Activated CD4-positive, alpha-beta T cell treated with anti-CD3 and anti-CD28 coated beads, Interleukin-2, amount 10 ng/mL, durations not matched to agents 24 days and 14 days (primary cell): ENCODE measurements around the gene BUB3. TPM values are rescaled to one million over a fixed set of nuclear protein-coding genes. Genes with fewer than 3 reads are reported as not detected.

ENCODE experiments used
- DNase-seq: peaks from one replicate; pipeline ENCODE4 v3.0.0; 2022
- H3K27ac Mint-ChIP-seq: one replicate; pipeline ENCODE4 v1.8.0; 2022; ENCODE audit warnings: mild to moderate bottlenecking, mixed read lengths
- H3K27me3 Mint-ChIP-seq: one replicate; pipeline ENCODE4 v1.8.0; 2022; ENCODE audit warnings: mixed read lengths
- H3K36me3 Mint-ChIP-seq: one replicate; pipeline ENCODE4 v1.8.0; 2022; ENCODE audit warnings: low read depth, mild to moderate bottlenecking, mixed read lengths
- H3K4me1 Mint-ChIP-seq: one replicate; pipeline ENCODE4 v1.8.0; 2021; ENCODE audit warnings: mixed read lengths
- H3K4me3 Mint-ChIP-seq: one replicate; pipeline ENCODE4 v1.8.0; 2022; ENCODE audit warnings: mild to moderate bottlenecking, moderate library complexity, mixed read lengths
- H3K9me3 Mint-ChIP-seq: one replicate; pipeline ENCODE4 v1.8.0; 2021; ENCODE audit warnings: mixed read lengths
- intact Hi-C: fragments of 100-400 bp; cut with micrococcal nuclease; formaldehyde crosslinking; loops from one replicate; pipeline ENCODE4 v1.15.1; 2023
- total RNA-seq: library from RNA; stranded (reverse); gene quantifications from 2 replicates; pipeline ENCODE4 v1.2.3, GENCODE V29; 2022

Gene BUB3
- total RNA-seq, 1 donor from 2014 or later = 193 TPM

- H3K4me3 Mint-ChIP-seq = peak overlapping the region; percentile 58
- H3K4me1 Mint-ChIP-seq = peaks cover 13% of the 10 kb centered on the region
- no peak for DNase-seq
- peaks cover 2% of the 10 kb centered on the region for H3K36me3 Mint-ChIP-seq
- H3K9me3 Mint-ChIP-seq = no peaks in the 10 kb centered on the region
- H3K27me3 Mint-ChIP-seq = peaks cover 74% of the 10 kb centered on the region
- H3K27ac Mint-ChIP-seq = peak overlapping the region; percentile 56
- intact Hi-C loops = no loop called here
These were observed 17.9 kb upstream of the BUB3 start for GRCh38 chr10:123136221-123136805.

DNA sequence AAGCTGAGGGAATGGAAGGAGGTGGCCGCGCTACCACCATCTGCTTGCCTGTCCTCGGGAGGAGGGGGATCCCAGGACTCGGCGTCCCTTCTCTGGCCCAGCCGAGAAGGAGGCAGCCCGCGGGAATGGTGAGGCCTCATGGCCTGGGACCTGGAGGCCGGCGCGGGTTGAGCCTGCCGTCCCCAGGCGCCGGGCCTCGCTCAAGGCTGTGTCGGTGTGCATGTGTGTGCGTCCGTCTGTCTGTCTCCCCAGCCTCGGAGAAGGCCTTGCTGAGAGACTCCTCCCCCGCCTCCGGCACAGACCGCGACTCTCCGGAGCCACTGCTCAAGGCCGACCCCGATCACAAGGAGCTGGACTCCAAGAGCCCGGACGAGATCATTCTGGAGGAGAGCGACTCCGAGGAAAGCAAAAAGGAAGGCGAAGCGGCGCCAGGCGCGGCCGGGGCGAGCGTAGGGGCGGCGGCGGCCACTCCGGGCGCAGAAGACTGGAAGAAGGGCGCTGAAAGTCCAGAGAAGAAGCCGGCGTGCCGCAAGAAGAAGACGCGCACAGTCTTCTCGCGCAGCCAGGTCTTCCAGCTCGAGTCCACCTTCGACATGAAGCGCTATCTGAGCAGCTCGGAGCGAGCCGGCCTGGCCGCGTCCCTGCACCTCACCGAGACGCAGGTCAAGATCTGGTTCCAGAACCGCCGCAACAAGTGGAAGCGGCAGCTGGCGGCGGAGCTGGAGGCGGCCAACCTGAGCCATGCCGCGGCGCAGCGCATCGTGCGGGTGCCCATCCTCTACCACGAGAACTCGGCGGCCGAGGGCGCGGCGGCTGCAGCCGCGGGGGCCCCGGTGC is 17.2 kb upstream of the BUB3 start:
- Mint-ChIP-seq H3K36me3 (peaks cover 5% of the 10 kb centered on the region), H3K4me1 (peaks cover 13% of the 10 kb centered on the region), H3K27me3 (peaks cover 75% of the 10 kb centered on the region), H3K9me3 (no peaks in the 10 kb centered on the region), H3K4me3 (peak overlapping the region; percentile 75), H3K27ac (peak overlapping the region; percentile 90)
- DNase-seq = peak; percentile 71
- intact Hi-C loops = no loop called here

DNA sequence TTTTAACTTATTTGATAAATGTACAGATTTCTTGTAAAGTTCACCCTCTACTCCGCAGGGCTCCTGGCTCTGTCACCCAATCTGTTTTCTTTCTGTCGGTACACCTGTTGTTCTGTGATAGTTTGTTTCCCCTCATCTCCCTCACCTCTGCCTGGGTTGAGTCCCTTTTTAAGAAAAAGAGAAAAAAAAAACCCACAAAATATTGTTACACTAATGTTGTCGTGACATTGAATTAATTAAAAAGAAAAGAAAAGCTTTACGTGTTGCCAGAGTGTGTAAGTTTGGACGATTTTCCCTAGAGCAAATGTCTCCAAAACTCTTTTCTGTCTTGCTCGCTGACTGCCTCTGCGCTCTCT is 15.1 kb upstream of the BUB3 start:
- no peak for DNase-seq
- H3K9me3 Mint-ChIP-seq = peaks cover 4% of the 10 kb centered on the region
- intact Hi-C loops = loop anchor here (1.0 kb wide), 1 partner anchor 9 kb away; the partner anchor contains the start of gene HMX2
- peaks cover 5% of the 10 kb centered on the region for H3K36me3 Mint-ChIP-seq
- no peak overlapping the region for H3K4me3 Mint-ChIP-seq
- H3K27me3 Mint-ChIP-seq = peaks cover 70% of the 10 kb centered on the region
- peak overlapping the region; percentile 66 for H3K27ac Mint-ChIP-seq
- peaks cover 6% of the 10 kb centered on the region for H3K4me1 Mint-ChIP-seq

- peak overlapping the region; percentile 66 for H3K27ac Mint-ChIP-seq
- peaks cover 6% of the 10 kb centered on the region for H3K9me3 Mint-ChIP-seq
- H3K36me3 Mint-ChIP-seq = peaks cover 5% of the 10 kb centered on the region
- no peak for DNase-seq
- intact Hi-C loops = loop anchor here (1.0 kb wide), 1 partner anchor 9 kb away; the partner anchor contains the start of gene HMX2
- peaks cover 7% of the 10 kb centered on the region for H3K4me1 Mint-ChIP-seq
- H3K27me3 Mint-ChIP-seq = peaks cover 70% of the 10 kb centered on the region
- no peak overlapping the region for H3K4me3 Mint-ChIP-seq
These were observed 14.6 kb upstream of the BUB3 start for GRCh38 chr10:123139521-123140163.

- peaks cover 14% of the 10 kb centered on the region for H3K4me1 Mint-ChIP-seq
- peak overlapping the region; percentile 37 for H3K27ac Mint-ChIP-seq
- intact Hi-C loops = no loop called here
- peaks cover 6% of the 10 kb centered on the region for H3K36me3 Mint-ChIP-seq
- H3K4me3 Mint-ChIP-seq = peak overlapping the region; percentile 28
- peaks cover 78% of the 10 kb centered on the region for H3K27me3 Mint-ChIP-seq
- peaks cover 6% of the 10 kb centered on the region for H3K9me3 Mint-ChIP-seq
- DNase-seq = peak; percentile 67
These were observed 13.8 kb upstream of the BUB3 start for GRCh38 chr10:123140164-123140982.

DNA sequence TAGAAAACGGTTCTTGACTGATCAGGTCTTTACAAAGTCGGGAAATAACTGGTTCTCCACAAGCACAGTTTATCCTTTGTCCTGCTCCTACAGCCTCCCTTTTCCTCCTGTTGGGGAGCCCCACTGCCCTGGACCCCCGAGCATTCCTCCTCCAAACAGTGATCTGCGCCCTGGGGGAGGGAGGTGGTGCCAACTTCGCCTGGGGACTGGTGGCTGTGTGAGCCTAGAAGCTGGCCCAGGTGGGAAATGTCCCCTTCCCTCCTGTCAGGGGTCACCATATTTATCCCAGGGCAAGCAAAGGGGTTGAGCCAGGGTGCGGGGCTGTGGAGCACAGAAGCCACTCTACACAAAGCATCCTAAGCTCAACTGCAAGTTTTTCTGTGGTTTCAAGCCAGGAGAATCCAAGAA is 13.2 kb upstream of the BUB3 start:
- H3K27ac Mint-ChIP-seq = no peak overlapping the region
- no peak overlapping the region for H3K4me3 Mint-ChIP-seq
- H3K9me3 Mint-ChIP-seq = peaks cover 6% of the 10 kb centered on the region
- H3K4me1 Mint-ChIP-seq = peaks cover 14% of the 10 kb centered on the region
- no peak for DNase-seq
- intact Hi-C loops = no loop called here
- peaks cover 84% of the 10 kb centered on the region for H3K27me3 Mint-ChIP-seq
- peaks cover 6% of the 10 kb centered on the region for H3K36me3 Mint-ChIP-seq

- H3K27me3 Mint-ChIP-seq = peaks cover 85% of the 10 kb centered on the region
- peaks cover 6% of the 10 kb centered on the region for H3K9me3 Mint-ChIP-seq
- peaks cover 4% of the 10 kb centered on the region for H3K36me3 Mint-ChIP-seq
- H3K27ac Mint-ChIP-seq = peak overlapping the region; percentile 6
- H3K4me1 Mint-ChIP-seq = peaks cover 12% of the 10 kb centered on the region
- intact Hi-C loops = no loop called here
- DNase-seq = no peak
- H3K4me3 Mint-ChIP-seq = no peak overlapping the region
These were observed 12.2 kb upstream of the BUB3 start for GRCh38 chr10:123141791-123142700.

GRCh38 chr10:123142701-123143161 is 11.5 kb upstream of the BUB3 start:
- DNase-seq = no peak
- peaks cover 6% of the 10 kb centered on the region for H3K9me3 Mint-ChIP-seq
- peaks cover 8% of the 10 kb centered on the region for H3K36me3 Mint-ChIP-seq
- no peak overlapping the region for H3K4me3 Mint-ChIP-seq
- intact Hi-C loops = no loop called here
- H3K4me1 Mint-ChIP-seq = peaks cover 14% of the 10 kb centered on the region
- peaks cover 87% of the 10 kb centered on the region for H3K27me3 Mint-ChIP-seq
- H3K27ac Mint-ChIP-seq = no peak overlapping the region

DNA sequence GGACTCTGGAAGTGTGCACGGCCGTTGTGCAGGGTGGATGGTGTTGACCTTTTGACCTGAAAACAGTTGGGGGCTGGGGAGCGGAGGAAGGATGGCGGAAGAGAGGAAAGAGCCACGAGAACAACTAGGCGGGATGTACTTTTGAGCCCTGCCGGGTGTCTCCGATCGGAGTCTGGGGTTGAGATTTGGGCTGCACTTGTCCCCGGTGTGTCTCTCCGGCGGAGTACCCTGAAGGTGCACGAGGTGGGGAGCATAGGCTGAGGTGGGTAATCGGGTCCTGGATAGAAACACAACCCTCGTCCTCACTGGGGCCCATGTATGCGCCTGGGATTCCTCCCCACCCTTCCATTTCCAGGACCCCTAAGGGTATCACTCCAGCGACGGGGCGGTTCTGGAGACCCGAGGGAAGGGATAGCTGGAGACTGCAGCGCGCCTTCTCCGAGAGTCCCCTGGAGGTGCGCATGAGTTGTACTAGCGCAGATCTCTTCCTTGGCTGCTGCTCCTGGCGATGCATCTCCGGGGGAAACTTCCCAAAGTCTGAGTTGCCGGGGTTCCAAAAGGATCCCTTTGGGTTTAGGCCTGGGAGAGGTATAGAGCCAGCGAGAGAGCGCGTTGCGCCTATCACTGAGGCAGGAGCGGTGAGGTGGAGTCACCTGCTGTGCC is 10.9 kb upstream of the BUB3 start:
- no peak overlapping the region for H3K4me3 Mint-ChIP-seq
- H3K27ac Mint-ChIP-seq = no peak overlapping the region
- no peak for DNase-seq
- peaks cover 8% of the 10 kb centered on the region for H3K36me3 Mint-ChIP-seq
- intact Hi-C loops = no loop called here
- peaks cover 14% of the 10 kb centered on the region for H3K4me1 Mint-ChIP-seq
- peaks cover 6% of the 10 kb centered on the region for H3K9me3 Mint-ChIP-seq
- peaks cover 81% of the 10 kb centered on the region for H3K27me3 Mint-ChIP-seq

- Mint-ChIP-seq H3K36me3 (peaks cover 9% of the 10 kb centered on the region), H3K4me1 (peaks cover 14% of the 10 kb centered on the region), H3K27me3 (peaks cover 79% of the 10 kb centered on the region), H3K4me3 (no peak overlapping the region), H3K27ac (peak overlapping the region; percentile 45), H3K9me3 (peaks cover 7% of the 10 kb centered on the region)
- intact Hi-C loops = no loop called here
- DNase-seq = no peak
These were observed 10.4 kb upstream of the BUB3 start for GRCh38 chr10:123143825-123144168.

- intact Hi-C loops = loop anchor here (1.0 to 5.0 kb wide), 2 partner anchors 12 to 1548 kb away; partner anchors contain the start of gene FGFR2
- Mint-ChIP-seq H3K4me1 (peaks cover 18% of the 10 kb centered on the region), H3K4me3 (peak overlapping the region; percentile 28), H3K9me3 (peaks cover 11% of the 10 kb centered on the region), H3K27me3 (peaks cover 74% of the 10 kb centered on the region), H3K36me3 (peaks cover 10% of the 10 kb centered on the region), H3K27ac (peak overlapping the region; percentile 62)
- peak; percentile 63 for DNase-seq
These were observed 9.3 kb upstream of the BUB3 start for GRCh38 chr10:123144697-123145541.
